GM23338 (cell line): ENCODE results near the gene GHSR. TPM values are rescaled to one million over a fixed set of nuclear protein-coding genes. Genes with fewer than 3 reads are reported as not detected.

Experiments
- ATAC-seq: fragments of 200-7000 bp; cut with Tn5 transposase; 3 replicates; pipeline ENCODE4 v1.9.1; 2020
- DNase-seq: peaks from one replicate; pipeline ENCODE4 v3.0.0-alpha.2; 2015; ENCODE audit warnings: low spot score
- H2AFZ ChIP-seq: fragments of 200-600 bp; sonication (generic); 2 replicates; pipeline ENCODE4 v1.8.0; 2016; ENCODE audit warnings: antibody characterized with exemption, mild to moderate bottlenecking, moderate library complexity
- H3F3A ChIP-seq: fragments of 200-600 bp; sonication (generic); replicated peaks from 2 replicates; pipeline ENCODE4 v1.8.0; 2017; ENCODE audit warnings: antibody characterized with exemption, mixed run types, low read depth
- H3K27ac ChIP-seq: fragments of 200-600 bp; sonication (generic); 2 replicates; pipeline ENCODE4 v1.6.1; 2016; ENCODE audit warnings: low read depth
- H3K27me3 ChIP-seq: fragments of 200-600 bp; sonication (generic); 2 replicates; pipeline ENCODE4 v1.8.0; 2016; ENCODE audit warnings: mild to moderate bottlenecking, mixed run types, moderate library complexity; ENCODE audit not compliant: insufficient read depth
- H3K36me3 ChIP-seq: fragments of 200-600 bp; sonication (generic); 2 replicates; pipeline ENCODE4 v1.8.0; 2016; ENCODE audit warnings: mild to moderate bottlenecking; ENCODE audit not compliant: insufficient read depth
- H3K4me1 ChIP-seq: fragments of 200-600 bp; sonication (generic); 2 replicates; pipeline ENCODE4 v1.8.0; 2016; ENCODE audit warnings: mild to moderate bottlenecking, moderate library complexity; ENCODE audit not compliant: insufficient read depth
- H3K4me2 ChIP-seq: fragments of 200-600 bp; sonication (generic); 2 replicates; pipeline ENCODE4 v1.7.1; 2017; ENCODE audit warnings: mixed run types
- H3K4me3 ChIP-seq: fragments of 200-600 bp; sonication (generic); 2 replicates; pipeline ENCODE4 v1.6.1; 2016; ENCODE audit warnings: mixed run types
- H3K79me2 ChIP-seq: fragments of 200-600 bp; sonication (generic); replicated peaks from 2 replicates; pipeline ENCODE4 v1.8.0; 2017; ENCODE audit warnings: mild to moderate bottlenecking; ENCODE audit not compliant: insufficient read depth
- H3K9me2 ChIP-seq: fragments of 200-600 bp; sonication (generic); 2 replicates; pipeline ENCODE4 v1.8.0; 2017; ENCODE audit not compliant: insufficient read depth
- H4K20me1 ChIP-seq: fragments of 200-600 bp; sonication (generic); replicated peaks from 2 replicates; pipeline ENCODE4 v1.8.0; 2017; ENCODE audit warnings: mild to moderate bottlenecking; ENCODE audit not compliant: insufficient read depth
- H3K27ac Mint-ChIP-seq: 2 replicates; pipeline ENCODE4 v1.8.0; 2020; ENCODE audit warnings: inconsistent platforms, mild to moderate bottlenecking, moderate library complexity, mixed read lengths
- H3K27me3 Mint-ChIP-seq: 3 replicates; pipeline ENCODE4 v1.8.0; 2022; ENCODE audit warnings: low read depth, mild to moderate bottlenecking, moderate library complexity, mixed read lengths, inconsistent platforms; ENCODE audit not compliant: insufficient read depth, poor library complexity
- H3K36me3 Mint-ChIP-seq: 3 replicates; pipeline ENCODE4 v1.8.0; 2021; ENCODE audit warnings: low read depth, mild to moderate bottlenecking, inconsistent platforms, moderate library complexity, mixed read lengths
- H3K4me1 Mint-ChIP-seq: 3 replicates; pipeline ENCODE4 v1.8.0; 2020; ENCODE audit warnings: mild to moderate bottlenecking, inconsistent platforms, mixed read lengths
- H3K4me3 Mint-ChIP-seq: 3 replicates; pipeline ENCODE4 v1.8.0; 2021; ENCODE audit warnings: moderate library complexity, mild to moderate bottlenecking, inconsistent platforms, mixed read lengths
- H3K9me3 Mint-ChIP-seq: 3 replicates; pipeline ENCODE4 v1.8.0; 2020; ENCODE audit warnings: moderate library complexity, mild to moderate bottlenecking, inconsistent platforms, mixed read lengths
- CREB1 ChIP-seq: fragments of 250-450 bp; sonication (Bioruptor Pico); IDR thresholded peaks from 2 replicates; pipeline ENCODE4 v1.5.0; 2020; ENCODE audit warnings: low read depth, mild to moderate bottlenecking, moderate library complexity
- CTCF ChIP-seq, 2 experiments: fragments of 200-600 bp in 1 of 2; sonication (generic) in 1 of 2; conservative IDR thresholded peaks; 2 replicates each; pipeline versions ENCODE4 v1.5.1 to v1.6.1; 2016 to 2017; ENCODE audit warnings: antibody characterized with exemption in 2 of 2, low read depth in 2 of 2, mild to moderate bottlenecking in 2 of 2, moderate library complexity in 1 of 2
- ETS1 ChIP-seq: IDR thresholded peaks from 2 replicates; pipeline ENCODE4 v1.6.1; 2016; ENCODE audit warnings: antibody characterized with exemption
- EZH2 ChIP-seq: fragments of 200-600 bp; sonication (generic); IDR thresholded peaks from one replicate; pipeline ENCODE4 v1.8.0; 2017; ENCODE audit warnings: antibody characterized with exemption, mild to moderate bottlenecking, low read depth; ENCODE audit not compliant: unreplicated experiment
- EZH2phosphoT487 ChIP-seq: fragments of 200-600 bp; sonication (generic); IDR thresholded peaks from one replicate; pipeline ENCODE4 v1.8.1; 2018; ENCODE audit warnings: antibody characterized with exemption; ENCODE audit not compliant: unreplicated experiment
- JUNB ChIP-seq: IDR thresholded peaks from one replicate; pipeline ENCODE4 v1.6.1; 2016; ENCODE audit warnings: antibody characterized with exemption; ENCODE audit not compliant: unreplicated experiment
- NANOG ChIP-seq: IDR thresholded peaks from 2 replicates; pipeline ENCODE4 v1.6.1; 2016; ENCODE audit warnings: antibody characterized with exemption, borderline replicate concordance
- POLR2AphosphoS5 ChIP-seq: IDR thresholded peaks from 2 replicates; pipeline ENCODE4 v1.6.1; 2016; ENCODE audit warnings: antibody characterized with exemption, low read depth
- REST ChIP-seq: IDR thresholded peaks from one replicate; pipeline ENCODE4 v1.6.1; 2018; ENCODE audit warnings: antibody characterized with exemption; ENCODE audit not compliant: unreplicated experiment
- STAT1 ChIP-seq: IDR thresholded peaks from one replicate; pipeline ENCODE4 v1.6.1; 2016; ENCODE audit warnings: antibody characterized with exemption; ENCODE audit not compliant: unreplicated experiment
- ZNF114 ChIP-seq: fragments of 250-450 bp; sonication (Bioruptor Pico); IDR thresholded peaks from 2 replicates; pipeline ENCODE4 v1.5.0; 2020; ENCODE audit warnings: mild to moderate bottlenecking, moderate library complexity
- ZNF331 ChIP-seq: fragments of 250-450 bp; sonication (Bioruptor Pico); IDR thresholded peaks from 2 replicates; pipeline ENCODE4 v1.5.0; 2020; ENCODE audit warnings: low read depth, mild to moderate bottlenecking, moderate library complexity
- ZNF462 ChIP-seq: fragments of 250-450 bp; sonication (Bioruptor Pico); IDR thresholded peaks from 2 replicates; pipeline ENCODE4 v1.5.0; 2020; ENCODE audit warnings: mild to moderate bottlenecking, moderate library complexity
- polyA plus RNA-seq: library from polyadenylated mRNA; unstranded; fragments of >200 nt; fragmentation: Nextera tagmentation; extraction: Ambion mirVana; gene quantifications from 2 replicates; pipeline ENCODE4 v1.2.1, GENCODE V29; 2016
- total RNA-seq: library from RNA; depleted of rRNA; stranded (reverse); fragments of >200 nt; shearing (Covaris generic); gene quantifications from 2 replicates; pipeline ENCODE4 v1.2.3, GENCODE V29; 2014

The GHSR gene
- total and polyA plus RNA-seq, 2 experiments from 2014 or later, result not detected

- peaks cover 5% of the 10 kb centered on the region; the same call in 2 of the 3 replicates for H3K9me3 Mint-ChIP-seq
- no peak for ATAC-seq
Measured at GRCh38 chr3:172402892-172403643, 45.2 kb downstream of the GHSR start.

More at GRCh38 chr3:172402892-172403643, 45.2 kb downstream of the GHSR start:
- Histone ChIP-seq H2AFZ (no peak overlapping the region), H3K9me2 (no peaks in the 10 kb centered on the region), H3K4me1 (no peaks in the 10 kb centered on the region), H3F3A (no peaks in the 10 kb centered on the region), H3K36me3 (no peaks in the 10 kb centered on the region), H3K4me3 (no peak overlapping the region), H3K79me2 (no peaks in the 10 kb centered on the region), H3K4me2 (no peak overlapping the region), H4K20me1 (no peaks in the 10 kb centered on the region), H3K27ac (no peak overlapping the region), H3K27me3 (no peaks in the 10 kb centered on the region)
- peaks cover 3% of the 10 kb centered on the region for H3K27me3 Mint-ChIP-seq
- H3K36me3 Mint-ChIP-seq, result peaks cover 26% of the 10 kb centered on the region
- no peak overlapping the region for H3K27ac Mint-ChIP-seq
- no peak for TF ChIP-seq POLR2AphosphoS5
- TF ChIP-seq CTCF (conservative IDR thresholded peaks at IDR 0.05; ENCODE audit: low read depth in 2 of 2), result no peak
- no peak for TF ChIP-seq STAT1
- no peak for TF ChIP-seq ZNF331
- no peak for TF ChIP-seq ZNF462
- no peak for TF ChIP-seq ETS1
- no peak for TF ChIP-seq ZNF114 (CRISPR knock-in tag)
- no peak for TF ChIP-seq CREB1 (CRISPR knock-in tag)
- TF ChIP-seq REST, result no peak
- TF ChIP-seq NANOG, result no peak
- TF ChIP-seq EZH2phosphoT487, result no peak
- TF ChIP-seq EZH2, result no peak
- TF ChIP-seq JUNB, result no peak
- no peak for DNase-seq
- no peak overlapping the region for H3K4me3 Mint-ChIP-seq
- no peaks in the 10 kb centered on the region for H3K4me1 Mint-ChIP-seq
